DND-41 (cell line): Measurements from ENCODE around the gene SPINK14.

ENCODE experiments used
- CTCF ChIP-seq: IDR thresholded peaks from 2 replicates; pipeline ENCODE4 v1.5.1; 2012; ENCODE audit warnings: borderline replicate concordance, low read length, moderate library complexity, mild to moderate bottlenecking; ENCODE audit not compliant: poor library complexity, severe bottlenecking; ENCODE audit errors: extremely low read depth
- EZH2 ChIP-seq: IDR thresholded peaks from 3 replicates; pipeline ENCODE4 v1.6.1; 2012; ENCODE audit warnings: borderline replicate concordance, low read depth, mild to moderate bottlenecking, moderate library complexity, low read length, inconsistent platforms; ENCODE audit not compliant: severe bottlenecking

- TF ChIP-seq EZH2 (no peak), CTCF (no peak)
These were observed 18.1 kb downstream of the SPINK14 start for GRCh38 chr5:148186248-148187003.
